ENCODE results near the gene CYP1A1.
A peak's percentile ranks its signal among the peaks of the same experiment; 100 is the strongest.
"Not testable (repeated sequence)": the region's sequence is repeated elsewhere in the genome, so short reads cannot be mapped to it uniquely, and the experiment has no call there.

Gene CYP1A1, protein sequence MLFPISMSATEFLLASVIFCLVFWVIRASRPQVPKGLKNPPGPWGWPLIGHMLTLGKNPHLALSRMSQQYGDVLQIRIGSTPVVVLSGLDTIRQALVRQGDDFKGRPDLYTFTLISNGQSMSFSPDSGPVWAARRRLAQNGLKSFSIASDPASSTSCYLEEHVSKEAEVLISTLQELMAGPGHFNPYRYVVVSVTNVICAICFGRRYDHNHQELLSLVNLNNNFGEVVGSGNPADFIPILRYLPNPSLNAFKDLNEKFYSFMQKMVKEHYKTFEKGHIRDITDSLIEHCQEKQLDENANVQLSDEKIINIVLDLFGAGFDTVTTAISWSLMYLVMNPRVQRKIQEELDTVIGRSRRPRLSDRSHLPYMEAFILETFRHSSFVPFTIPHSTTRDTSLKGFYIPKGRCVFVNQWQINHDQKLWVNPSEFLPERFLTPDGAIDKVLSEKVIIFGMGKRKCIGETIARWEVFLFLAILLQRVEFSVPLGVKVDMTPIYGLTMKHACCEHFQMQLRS

DNA sequence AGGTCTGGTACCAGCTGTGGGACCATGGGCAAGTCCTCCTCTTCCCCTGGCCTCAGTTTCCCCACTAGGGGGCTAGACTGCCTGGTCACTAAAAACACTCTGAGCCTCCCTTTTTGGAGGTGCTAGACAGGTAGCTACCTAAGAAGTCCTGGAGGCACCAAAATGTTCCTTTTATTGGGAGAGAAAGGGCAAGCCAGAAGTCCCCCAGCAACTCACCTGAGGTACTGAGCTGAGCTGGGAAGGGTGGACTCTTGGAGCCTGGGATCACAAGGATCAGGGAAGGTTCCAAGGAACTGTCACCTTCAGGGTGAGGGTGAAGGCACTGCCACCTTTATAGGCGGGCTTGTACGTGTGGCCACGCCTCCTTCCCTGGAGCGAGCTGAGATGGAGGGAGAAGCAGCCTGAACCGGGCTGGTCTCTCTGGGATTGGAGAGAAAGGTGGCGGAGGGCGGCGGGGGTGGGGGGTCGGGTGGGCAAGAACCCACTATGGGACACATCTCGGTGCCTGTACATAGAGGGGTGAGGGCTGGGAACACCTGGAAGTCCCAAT is at the start of gene CYP1A1:
CYP1A1 (minus strand) TSS at position 304 of the 550 bp plus-strand sequence. CDS start 2,431 bp downstream, outside the sequence.
- no peak for DNase-seq

DNA sequence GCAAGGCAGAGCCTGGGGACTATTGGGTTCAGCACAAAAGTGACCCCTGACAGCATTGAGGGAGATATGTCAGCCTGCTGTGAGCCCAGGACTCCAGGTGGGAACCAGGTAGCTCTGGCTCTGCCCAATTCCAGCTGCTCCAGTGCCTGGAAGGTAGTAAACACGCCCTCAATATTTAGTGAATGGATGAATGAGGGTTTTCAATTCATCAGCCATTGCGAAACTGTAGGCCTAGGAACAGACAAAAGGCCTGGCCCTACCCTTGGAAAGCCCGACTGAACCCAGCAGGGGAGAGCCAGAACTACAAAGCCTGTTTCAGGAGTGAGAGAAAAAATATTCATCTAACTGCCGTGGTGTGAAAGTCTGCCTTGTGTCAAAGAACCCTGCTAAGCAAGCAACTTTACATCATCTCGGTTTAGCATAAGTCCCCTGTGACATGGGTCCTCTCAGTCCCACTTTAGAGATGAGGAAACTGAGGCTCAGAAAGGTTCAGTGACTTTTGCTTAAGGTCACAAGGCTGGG is 48.5 kb upstream of the CYP1A1 start:
- no peak for DNase-seq

DNA sequence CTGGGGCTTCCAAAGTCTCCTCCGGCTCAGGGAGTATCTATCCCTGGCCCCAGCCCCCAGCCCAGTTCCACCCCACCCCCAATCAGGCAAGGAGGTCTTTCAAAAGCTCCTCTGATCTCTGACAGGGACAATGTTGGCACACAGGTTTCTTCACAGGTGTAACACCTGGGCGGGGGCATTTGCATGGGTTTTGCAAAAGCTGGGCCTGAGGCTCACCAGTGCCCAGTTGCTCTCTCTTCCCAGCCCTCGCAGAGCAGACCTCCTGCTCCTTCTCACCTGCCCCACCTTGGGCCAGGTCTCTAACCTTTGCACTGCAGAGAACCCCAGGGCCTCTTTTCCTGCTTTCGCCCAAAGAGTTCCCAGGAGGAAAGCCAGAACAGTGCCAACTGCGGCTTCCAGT is 48.0 kb upstream of the CYP1A1 start:
- DNase-seq: no peak

DNA sequence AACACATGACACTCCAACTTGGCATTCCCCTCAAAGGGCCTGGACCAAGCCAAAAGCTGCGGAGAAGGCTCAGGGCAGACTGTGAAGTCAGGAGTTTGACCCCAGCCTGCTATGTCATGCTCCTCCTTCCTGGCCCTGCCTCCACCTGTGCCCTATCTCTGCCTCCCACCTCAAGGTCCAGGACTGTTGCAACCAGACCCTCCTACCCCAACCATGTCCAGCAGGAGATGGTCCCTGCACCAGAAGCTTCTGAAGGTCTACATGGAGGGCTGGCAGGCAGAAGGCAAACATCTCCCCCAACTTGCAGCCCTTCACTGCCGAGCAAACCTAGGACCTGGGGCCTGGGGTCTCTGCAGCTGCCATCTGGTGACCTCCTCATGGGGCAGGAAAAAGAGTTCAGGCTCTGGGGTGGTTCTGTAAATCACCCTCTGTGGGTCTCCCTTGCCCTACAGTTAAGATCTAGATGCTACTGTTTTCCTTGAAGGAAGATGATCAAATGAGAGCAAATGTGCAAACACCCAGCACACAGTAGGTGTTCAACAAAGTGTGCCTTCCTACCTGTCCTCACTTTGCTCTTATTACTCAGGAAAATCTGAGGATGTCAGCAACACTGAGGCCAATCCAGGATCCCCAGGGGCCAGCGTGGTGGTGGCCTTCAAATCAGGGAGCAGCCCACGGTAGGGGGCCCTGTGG is 45.0 kb upstream of the CYP1A1 start:
- no peak for DNase-seq

DNA sequence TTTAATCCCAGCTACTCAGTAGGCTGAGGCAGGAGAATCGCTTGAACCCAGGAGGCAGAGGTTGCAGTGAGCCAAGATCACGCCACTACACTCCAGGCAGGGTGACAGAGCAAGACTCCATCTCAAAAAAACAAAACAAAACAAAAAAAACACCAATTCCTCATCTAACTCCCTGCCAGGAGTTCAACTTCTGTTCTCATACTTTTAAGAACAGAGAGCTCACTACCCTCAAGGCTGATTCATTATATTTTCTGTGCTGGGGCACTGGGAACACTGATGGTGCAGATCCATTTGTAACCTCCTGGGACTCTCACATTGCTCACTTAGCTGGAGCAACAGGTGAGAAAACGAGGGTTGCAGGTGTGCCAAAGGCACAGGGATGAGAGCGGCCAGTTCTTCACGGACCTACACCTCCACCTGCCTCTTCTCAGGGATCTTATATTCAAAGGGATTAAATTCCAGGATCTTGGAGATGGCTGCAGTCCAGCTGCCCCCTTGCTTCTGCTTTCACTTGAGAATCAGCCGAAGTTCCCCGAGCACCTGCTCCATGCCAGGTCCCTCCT is 44.2 kb upstream of the CYP1A1 start:
- no peak for DNase-seq

DNA sequence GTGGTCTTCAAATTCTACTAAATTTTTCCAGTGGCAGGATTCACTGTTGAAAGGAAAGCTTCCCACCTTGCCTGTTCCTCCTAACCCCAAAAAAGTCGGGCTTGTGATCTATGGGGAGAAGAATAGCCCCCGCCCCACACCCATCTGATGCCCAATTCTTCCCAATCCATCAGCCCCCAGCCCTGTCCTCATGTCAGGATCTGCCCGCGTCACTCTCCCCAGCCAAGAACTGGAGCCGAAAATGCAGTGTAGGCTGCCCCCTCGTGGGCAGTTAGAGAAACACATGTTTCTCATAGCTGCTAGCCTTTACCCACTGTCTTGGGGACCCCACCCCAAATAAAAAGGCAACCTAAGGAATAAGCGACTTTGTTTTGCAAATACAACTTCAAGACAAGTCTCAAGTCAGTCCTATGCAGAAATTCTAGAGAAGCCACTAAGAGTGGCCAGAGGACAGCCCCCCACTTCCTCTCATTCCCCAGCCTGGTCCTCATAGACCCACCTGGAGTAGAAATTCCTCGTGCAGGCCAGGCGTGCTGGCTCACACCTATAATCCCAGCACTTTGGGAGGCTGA is 43.5 kb upstream of the CYP1A1 start:
- peak; percentile 36 to 65 for DNase-seq

DNA sequence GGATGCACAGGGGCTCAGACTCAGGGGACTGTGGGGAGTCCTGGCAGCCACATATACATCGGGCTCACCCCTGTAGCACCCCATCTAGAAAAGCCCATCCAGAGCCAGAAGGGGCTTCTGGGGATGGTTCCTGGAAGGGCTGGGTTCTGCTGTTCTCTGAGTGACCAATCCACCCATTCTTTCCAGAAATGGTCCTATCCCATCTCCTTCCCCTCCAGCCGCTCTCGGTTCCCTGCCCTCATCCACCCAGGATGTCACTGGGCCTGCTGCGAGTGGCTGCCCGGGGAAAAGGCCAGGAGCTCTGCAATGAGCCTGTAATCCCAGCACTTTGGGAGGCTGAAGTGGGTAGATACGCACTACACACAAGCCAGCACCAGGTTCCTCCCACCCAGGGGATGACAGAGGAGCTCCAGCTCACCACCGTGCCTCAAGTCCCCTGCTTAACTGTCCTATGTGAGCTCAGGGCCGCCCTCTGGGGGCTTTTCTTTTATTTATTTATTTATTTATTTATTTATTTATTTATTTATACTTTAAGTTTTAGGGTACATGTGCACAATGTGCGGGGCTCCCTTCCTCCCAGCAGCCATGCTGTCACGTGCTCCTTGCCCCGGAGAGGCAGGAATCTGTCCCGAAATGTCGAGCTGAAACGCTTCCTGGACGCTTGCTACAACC is 42.9 kb upstream of the CYP1A1 start:
- DNase-seq: no peak

DNA sequence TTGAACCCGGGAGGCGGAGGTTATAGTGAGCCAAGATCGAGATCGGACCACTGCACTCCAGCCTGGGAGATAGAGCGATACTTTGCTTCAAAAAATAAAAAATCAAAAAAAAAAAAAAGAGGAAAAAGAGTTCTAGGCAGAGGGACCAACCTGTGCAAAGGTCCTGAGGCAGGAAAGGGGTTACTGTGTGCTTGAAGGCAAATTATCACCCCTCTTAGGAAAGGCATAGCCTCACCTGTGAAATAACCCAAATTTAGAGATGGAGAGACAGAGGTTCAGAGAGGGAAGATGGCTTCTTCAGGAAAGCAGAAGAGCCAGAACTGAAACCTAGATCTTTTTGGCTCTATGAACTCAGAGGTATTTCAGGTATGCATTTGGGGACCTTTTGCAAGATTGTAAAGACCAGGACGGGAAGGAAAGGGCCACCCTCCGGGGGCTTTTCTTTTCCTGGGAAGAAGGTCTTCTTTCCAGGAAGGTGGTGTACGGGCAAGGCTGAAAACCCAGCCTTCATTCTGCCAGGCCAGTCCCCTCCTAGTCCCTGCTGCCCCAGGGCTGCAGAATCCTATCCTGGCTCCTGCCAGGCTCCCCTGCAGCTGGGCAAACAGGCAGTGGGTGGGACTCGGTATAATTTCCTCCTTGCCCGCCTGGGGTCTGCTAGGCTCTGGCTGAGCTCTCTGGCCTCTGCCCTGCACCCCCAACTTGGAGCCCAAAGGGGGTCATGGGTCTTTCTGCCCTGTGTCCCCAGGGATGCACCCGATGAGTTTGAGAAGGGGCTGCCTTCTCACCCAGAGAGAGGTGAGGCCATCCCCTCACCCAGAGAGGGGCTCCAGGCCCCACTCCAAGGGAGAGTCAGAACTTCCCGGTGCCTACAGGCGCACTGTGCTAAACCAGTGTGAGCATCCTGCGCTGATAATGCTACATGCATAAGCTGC is 42.1 kb upstream of the CYP1A1 start:
- no peak for DNase-seq

DNA sequence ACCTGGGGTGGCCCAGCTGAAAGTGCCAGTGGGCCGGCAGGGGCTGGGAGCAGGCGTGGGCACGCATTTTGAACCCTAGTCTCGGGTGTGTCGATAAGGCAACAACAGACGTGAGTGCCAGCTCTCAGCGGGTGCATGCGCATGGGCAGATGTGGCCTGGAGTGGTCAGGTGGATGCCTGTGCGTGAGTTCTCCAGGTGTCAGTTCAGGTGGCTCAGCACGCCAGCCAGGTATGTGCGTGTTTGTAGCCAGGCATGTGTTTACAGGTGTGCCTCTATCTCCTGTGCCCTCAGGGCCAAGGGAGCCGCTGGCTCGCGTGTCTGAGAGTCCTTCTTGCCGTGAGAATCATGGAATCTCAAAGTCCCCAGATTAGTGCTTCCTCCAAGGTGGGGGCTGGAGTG is 38.1 kb upstream of the CYP1A1 start:
- DNase-seq: no peak

DNA sequence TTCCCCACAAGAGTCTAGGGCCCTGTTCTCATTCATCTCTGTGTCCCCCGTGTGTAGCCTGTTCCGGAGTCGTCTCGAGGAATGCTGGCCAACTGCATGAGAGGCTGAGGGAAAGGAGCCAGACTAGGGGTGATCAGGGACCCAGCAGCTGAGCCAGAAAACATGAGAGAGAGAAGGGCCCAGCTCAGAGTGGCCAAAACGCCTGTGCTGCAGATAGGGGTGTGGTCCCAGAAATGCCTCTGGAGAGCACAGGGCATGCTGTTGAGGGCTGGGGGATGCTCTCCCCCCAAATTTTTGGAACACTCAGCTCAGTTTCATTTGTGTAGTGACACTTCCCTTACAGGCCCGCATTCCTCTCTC is 37.4 kb upstream of the CYP1A1 start:
- DNase-seq: no peak

DNA sequence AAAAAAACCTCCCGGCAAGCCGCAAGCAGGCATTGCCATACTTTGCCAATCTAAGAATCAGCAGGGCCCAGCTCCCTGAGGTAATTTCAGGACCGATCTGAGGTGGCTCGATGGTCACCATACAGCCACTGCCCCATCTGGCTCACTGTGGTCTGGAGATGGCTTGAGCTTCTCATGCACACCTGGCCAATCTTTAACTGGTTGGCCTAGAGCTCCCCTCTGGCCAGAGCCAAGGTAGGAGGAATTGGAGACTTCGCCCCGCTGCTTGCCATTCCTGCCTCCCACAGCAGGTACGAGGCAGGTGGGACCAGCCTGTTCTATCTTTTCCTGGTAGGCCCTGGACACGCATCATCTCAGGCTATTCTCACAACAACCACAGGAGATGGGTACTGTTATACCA is 33.4 kb upstream of the CYP1A1 start:
- no peak for DNase-seq

DNA sequence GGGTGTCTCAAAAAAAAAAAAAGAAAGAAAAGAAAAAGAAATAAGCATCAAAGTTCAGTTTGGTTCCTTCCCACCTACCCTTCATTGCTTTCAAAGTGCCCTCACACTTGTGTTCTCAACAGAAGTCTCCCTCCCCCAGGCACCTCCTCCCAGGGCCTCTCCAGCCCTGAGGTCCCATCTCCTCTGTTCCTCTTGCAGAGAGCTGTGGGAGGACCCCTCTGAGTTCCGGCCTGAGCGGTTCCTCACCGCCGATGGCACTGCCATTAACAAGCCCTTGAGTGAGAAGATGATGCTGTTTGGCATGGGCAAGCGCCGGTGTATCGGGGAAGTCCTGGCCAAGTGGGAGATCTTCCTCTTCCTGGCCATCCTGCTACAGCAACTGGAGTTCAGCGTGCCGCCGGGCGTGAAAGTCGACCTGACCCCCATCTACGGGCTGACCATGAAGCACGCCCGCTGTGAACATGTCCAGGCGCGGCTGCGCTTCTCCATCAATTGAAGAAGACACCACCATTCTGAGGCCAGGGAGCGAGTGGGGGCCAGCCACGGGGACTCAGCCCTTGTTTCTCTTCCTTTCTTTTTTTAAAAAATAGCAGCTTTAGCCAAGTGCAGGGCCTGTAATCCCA is 29.4 kb upstream of the CYP1A1 start:
- DNase-seq: no peak

DNA sequence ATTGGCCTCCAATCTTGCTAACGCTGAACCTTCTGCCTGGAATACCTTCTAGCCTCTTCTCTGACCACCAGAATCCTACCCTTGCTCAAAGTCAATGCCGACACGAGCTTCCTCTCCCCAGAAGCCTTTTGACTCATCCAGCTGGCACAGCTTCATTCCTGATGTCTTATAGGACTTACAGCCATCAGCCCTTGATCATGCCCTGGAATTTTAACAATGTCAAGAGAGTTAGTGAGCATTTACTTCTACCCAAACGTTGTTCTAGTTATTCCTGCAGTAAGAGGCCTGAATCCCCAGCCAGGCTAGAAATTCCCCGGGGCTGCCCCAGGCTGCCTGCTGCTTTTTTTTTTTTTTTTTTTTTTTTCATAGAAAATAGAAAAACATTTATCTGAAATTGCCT is 27.2 kb upstream of the CYP1A1 start:
- no peak for DNase-seq

DNA sequence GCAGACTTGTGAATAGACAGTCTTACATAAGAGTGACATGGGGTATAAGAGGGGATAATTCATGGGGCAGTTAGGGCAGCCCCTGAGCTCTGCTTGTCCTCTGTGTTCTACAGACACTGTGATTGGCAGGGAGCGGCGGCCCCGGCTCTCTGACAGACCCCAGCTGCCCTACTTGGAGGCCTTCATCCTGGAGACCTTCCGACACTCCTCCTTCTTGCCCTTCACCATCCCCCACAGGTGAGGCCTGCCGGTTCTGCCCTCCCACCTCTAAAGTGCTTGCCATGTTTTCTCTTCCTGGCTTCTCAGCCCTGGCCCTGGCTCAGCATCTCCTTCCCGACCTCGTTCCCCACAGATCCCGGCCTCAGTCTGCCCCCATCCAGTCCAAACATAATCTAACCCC is 26.7 kb upstream of the CYP1A1 start:
- DNase-seq: no peak

DNA sequence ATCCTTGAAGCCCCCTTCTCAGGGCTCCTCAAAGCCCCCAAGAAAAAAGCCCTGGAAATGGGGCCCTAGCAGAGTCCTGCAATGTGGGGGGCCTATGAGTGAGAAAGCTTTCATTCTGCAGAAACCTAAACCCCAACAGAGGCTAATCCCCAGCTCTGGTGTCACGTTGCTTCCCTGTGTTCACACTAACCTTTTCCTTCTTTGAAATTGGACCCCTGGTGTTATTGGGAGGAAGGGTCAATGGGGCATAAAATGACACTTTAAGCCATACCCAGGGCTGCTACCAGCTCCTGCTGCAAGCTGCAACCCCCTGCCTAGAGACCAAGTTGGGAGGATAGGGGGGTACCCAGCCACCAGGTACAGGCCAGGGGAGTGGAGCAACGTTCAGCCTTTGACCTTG is 25.4 kb upstream of the CYP1A1 start:
- DNase-seq: no peak

DNA sequence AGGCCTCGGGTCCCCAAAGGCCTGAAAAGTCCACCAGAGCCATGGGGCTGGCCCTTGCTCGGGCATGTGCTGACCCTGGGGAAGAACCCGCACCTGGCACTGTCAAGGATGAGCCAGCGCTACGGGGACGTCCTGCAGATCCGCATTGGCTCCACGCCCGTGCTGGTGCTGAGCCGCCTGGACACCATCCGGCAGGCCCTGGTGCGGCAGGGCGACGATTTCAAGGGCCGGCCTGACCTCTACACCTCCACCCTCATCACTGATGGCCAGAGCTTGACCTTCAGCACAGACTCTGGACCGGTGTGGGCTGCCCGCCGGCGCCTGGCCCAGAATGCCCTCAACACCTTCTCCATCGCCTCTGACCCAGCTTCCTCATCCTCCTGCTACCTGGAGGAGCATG is 24.5 kb upstream of the CYP1A1 start:
- DNase-seq: no peak

DNA sequence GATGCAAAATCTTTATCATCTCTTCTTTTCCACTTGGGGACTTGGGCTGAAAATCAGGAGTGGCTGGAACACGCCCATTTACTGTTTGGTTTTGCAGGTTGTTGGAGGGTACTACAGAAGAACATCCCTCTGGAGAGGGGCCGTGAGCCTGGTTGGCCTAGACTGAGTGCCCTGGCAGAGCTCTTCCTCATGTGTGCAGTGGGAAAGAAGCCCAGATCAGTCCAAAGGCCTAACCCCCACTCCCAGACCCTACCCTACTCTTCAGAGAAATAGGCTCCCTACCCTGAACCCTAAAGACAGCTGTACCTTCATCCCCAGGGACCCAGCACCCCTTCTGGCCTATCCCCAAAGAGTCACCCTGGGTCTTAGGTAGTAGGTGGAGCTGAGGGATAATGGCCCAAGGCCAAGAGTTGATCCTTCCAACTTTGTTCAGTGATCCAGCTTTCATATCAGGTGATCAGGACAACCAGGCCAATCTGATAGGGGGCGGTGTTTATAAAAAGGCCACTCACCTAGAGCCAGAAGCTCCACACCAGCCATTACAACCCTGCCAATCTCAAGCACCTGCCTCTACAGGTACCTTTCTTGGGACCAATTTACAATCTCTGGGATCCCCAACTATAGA is 23.1 kb upstream of the CYP1A1 start, which contains the start of gene CYP1A2:
CYP1A2 (plus strand) TSS at position 524 of the 625 bp plus-strand sequence. CDS start 894 bp downstream, outside the sequence.
- no peak for DNase-seq

DNA sequence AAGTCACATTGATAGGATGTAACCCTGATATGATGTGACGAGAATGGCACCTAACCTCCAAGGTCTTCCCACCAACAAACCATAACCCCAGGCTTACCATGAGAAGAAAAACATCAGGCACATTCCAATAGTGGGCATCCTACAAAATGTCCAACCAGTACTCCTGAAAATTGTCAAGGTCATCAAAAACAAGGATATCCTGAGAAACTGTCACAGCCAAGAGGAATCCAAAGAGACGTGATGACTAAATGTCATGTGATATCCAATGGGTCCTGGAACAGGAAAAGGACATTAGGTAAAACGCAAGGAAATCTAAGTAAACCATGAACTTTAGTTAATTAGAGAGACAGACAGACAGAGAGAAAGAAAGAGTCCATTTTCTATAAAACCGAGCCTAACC is 21.1 kb upstream of the CYP1A1 start:
- no peak for DNase-seq

DNA sequence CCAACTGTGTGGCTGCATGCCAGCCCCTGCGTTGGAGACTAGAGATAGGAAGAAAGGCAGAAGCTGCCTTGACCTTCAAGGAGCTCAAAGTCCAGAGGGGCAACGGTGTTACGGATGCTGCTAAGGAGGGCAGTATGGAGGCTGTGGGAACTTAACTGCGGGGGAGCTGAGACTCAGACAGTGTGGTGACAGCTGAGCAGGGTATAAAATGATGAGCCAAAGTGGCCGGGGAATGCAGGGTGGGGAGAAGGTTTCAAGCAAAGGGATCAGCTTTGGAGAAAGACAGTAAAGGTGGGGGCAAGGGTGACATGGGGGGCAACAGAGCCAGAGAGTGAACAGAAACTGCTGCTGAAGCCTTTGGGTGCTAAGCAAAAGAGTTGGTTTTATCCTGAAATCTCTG is 17.1 kb upstream of the CYP1A1 start:
- DNase-seq: no peak

DNA sequence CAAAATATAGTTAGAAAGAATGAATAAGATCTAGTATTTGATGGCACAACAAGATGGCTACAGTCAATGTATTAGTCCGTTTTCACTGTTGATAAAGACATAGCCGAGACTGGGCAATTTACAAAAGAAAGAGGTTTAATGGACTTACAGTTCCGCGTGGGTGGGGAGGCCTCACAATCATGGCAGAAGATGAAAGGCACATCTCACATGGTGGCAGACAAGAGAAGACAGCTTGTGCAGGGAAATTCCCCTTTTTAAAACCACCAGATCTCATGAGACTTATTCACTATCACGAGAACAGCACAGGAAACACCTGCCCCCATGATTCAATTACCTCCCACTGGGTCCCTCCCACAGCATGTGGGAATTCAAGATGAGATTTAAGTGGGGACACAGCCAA is 12.9 kb upstream of the CYP1A1 start:
- DNase-seq: not testable (repeated sequence)

Data from NCI-H446 (cell line).